Osteocyte (in vitro differentiated cells): Measurements from ENCODE around the gene PLCB1. TPM values are rescaled to one million over a fixed set of nuclear protein-coding genes. Genes with fewer than 3 reads are reported as not detected.

ENCODE experiments used
- DNase-seq: peaks from one replicate; pipeline ENCODE4 v3.0.0; 2021; ENCODE audit warnings: mixed read lengths; ENCODE audit not compliant: unreplicated experiment; ENCODE audit errors: extremely low spot score
- H3K27ac Mint-ChIP-seq: one replicate; pipeline ENCODE4 v1.8.0; 2021; ENCODE audit warnings: mild to moderate bottlenecking, mixed read lengths; ENCODE audit not compliant: unreplicated experiment
- H3K27me3 Mint-ChIP-seq: one replicate; pipeline ENCODE4 v1.8.0; 2021; ENCODE audit warnings: mixed read lengths; ENCODE audit not compliant: unreplicated experiment
- H3K36me3 Mint-ChIP-seq: one replicate; pipeline ENCODE4 v1.8.0; 2021; ENCODE audit warnings: mixed read lengths; ENCODE audit not compliant: unreplicated experiment
- H3K4me1 Mint-ChIP-seq: one replicate; pipeline ENCODE4 v1.8.0; 2021; ENCODE audit warnings: mixed read lengths; ENCODE audit not compliant: unreplicated experiment
- H3K4me3 Mint-ChIP-seq: one replicate; pipeline ENCODE4 v1.8.0; 2021; ENCODE audit warnings: mild to moderate bottlenecking, moderate library complexity, mixed read lengths; ENCODE audit not compliant: unreplicated experiment
- H3K9me3 Mint-ChIP-seq: one replicate; pipeline ENCODE4 v1.8.0; 2021; ENCODE audit warnings: mixed read lengths; ENCODE audit not compliant: unreplicated experiment
- CTCF ChIP-seq: fragments of 200-600 bp; sonication (generic); IDR thresholded peaks from 2 replicates; pipeline ENCODE4 v1.5.0; 2021; ENCODE audit warnings: antibody characterized with exemption, mild to moderate bottlenecking, moderate library complexity
- total RNA-seq: library from RNA; stranded (reverse); gene quantifications from 2 replicates; pipeline ENCODE4 v1.2.1, GENCODE V29; 2021

PLCB1 gene
- total RNA-seq, 1 donor from 2014 or later: 33.3 TPM

GRCh38 chr20:8720089-8720488, 588.0 kb downstream of the PLCB1 start:
- no peak for TF ChIP-seq CTCF
- no peaks in the 10 kb centered on the region for H3K27me3 Mint-ChIP-seq
- no peak for DNase-seq
- peaks cover 3% of the 10 kb centered on the region for H3K4me1 Mint-ChIP-seq
- no peak overlapping the region for H3K4me3 Mint-ChIP-seq
- no peaks in the 10 kb centered on the region for H3K9me3 Mint-ChIP-seq
- H3K36me3 Mint-ChIP-seq: peaks cover 17% of the 10 kb centered on the region
- no peak overlapping the region for H3K27ac Mint-ChIP-seq

DNA sequence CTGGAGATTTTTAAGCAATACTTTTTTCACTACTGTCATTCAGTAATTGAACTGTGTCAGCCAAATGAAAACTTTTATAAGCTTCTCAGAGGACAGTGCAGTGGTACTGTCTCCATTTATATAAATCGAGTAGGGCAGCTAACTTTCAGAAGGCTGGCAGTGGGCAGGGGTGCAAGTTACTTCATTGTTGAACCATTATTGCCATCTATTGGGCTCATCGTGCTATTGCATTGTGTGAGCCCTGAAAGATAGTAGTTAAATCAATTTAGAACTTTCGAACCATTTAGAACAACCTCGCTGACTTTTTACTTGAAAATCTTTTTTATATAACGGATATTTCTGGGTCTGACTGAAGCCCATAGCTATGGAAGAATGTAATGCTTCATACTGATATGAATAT, 589.0 kb downstream of the PLCB1 start:
- no peak for DNase-seq
- TF ChIP-seq CTCF: peak; percentile 91
- no peaks in the 10 kb centered on the region for H3K9me3 Mint-ChIP-seq
- no peak overlapping the region for H3K27ac Mint-ChIP-seq
- no peak overlapping the region for H3K4me3 Mint-ChIP-seq
- no peaks in the 10 kb centered on the region for H3K27me3 Mint-ChIP-seq
- H3K4me1 Mint-ChIP-seq: peaks cover 3% of the 10 kb centered on the region
- peaks cover 20% of the 10 kb centered on the region for H3K36me3 Mint-ChIP-seq

- DNase-seq: no peak
- peaks cover 7% of the 10 kb centered on the region for H3K4me1 Mint-ChIP-seq
- no peaks in the 10 kb centered on the region for H3K27me3 Mint-ChIP-seq
- no peak overlapping the region for H3K4me3 Mint-ChIP-seq
- H3K36me3 Mint-ChIP-seq: peaks cover 19% of the 10 kb centered on the region
- no peaks in the 10 kb centered on the region for H3K9me3 Mint-ChIP-seq
- TF ChIP-seq CTCF: peak; percentile 88
- H3K27ac Mint-ChIP-seq: no peak overlapping the region
Observed at GRCh38 chr20:8722277-8722928, 590.3 kb downstream of the PLCB1 start.

- Mint-ChIP-seq H3K27ac (no peak overlapping the region), H3K9me3 (no peaks in the 10 kb centered on the region), H3K4me3 (no peak overlapping the region), H3K27me3 (no peaks in the 10 kb centered on the region), H3K36me3 (peaks cover 14% of the 10 kb centered on the region), H3K4me1 (peaks cover 7% of the 10 kb centered on the region)
- no peak for TF ChIP-seq CTCF
- DNase-seq: no peak
Observed at GRCh38 chr20:8723296-8723695, 591.2 kb downstream of the PLCB1 start.

DNA sequence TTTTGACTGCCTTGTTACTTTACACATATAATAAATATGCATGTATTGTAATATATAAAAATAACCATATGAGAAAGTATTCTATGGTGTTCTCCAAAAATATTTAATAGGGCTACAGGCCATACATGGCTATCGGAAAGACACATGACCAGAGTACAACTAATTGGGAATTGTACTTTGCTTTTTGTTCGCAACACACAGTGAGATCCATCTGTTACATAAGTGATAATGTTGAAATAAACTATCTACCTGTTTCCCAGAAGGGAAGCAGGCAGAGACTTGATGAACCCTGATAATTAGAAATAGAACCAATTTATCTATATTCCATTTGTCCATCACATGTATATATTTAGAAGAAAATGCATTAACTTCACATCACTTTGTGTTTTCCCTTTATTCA, 592.8 kb downstream of the PLCB1 start:
- Mint-ChIP-seq H3K4me1 (peaks cover 8% of the 10 kb centered on the region), H3K36me3 (peaks cover 11% of the 10 kb centered on the region), H3K9me3 (no peaks in the 10 kb centered on the region), H3K4me3 (no peak overlapping the region), H3K27me3 (no peaks in the 10 kb centered on the region), H3K27ac (no peak overlapping the region)
- TF ChIP-seq CTCF: no peak
- DNase-seq: no peak
